ENCODE results near the gene OR51E2.

DNA sequence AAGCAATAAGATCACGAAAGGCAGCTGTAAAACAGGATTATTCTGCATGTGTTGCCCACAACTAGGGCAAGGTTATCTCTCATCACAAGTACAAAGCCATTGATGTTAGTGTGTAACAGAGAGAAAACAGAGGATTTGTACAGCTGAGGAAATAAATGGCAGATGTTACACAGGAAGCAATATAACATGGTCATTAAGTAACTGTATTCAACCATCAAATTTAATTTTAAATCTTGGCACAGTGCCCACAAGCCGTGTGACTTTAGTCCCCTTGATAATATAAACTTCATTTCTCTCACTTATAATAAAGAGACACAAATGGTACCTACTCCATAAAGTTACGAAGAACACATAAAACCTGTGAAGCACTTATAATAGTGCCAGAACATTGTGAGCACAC lies 17.3 kb downstream of the OR51E2 start:
- TF ChIP-seq, protein P1, sequence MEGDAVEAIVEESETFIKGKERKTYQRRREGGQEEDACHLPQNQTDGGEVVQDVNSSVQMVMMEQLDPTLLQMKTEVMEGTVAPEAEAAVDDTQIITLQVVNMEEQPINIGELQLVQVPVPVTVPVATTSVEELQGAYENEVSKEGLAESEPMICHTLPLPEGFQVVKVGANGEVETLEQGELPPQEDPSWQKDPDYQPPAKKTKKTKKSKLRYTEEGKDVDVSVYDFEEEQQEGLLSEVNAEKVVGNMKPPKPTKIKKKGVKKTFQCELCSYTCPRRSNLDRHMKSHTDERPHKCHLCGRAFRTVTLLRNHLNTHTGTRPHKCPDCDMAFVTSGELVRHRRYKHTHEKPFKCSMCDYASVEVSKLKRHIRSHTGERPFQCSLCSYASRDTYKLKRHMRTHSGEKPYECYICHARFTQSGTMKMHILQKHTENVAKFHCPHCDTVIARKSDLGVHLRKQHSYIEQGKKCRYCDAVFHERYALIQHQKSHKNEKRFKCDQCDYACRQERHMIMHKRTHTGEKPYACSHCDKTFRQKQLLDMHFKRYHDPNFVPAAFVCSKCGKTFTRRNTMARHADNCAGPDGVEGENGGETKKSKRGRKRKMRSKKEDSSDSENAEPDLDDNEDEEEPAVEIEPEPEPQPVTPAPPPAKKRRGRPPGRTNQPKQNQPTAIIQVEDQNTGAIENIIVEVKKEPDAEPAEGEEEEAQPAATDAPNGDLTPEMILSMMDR (IDR thresholded peaks at IDR 0.05), result no peak
- TF ChIP-seq POLR2A (IDR thresholded peaks at IDR 0.05), result no peak
